DMS79 treated with DMSO at 0.1 percent for 48 hours (cell line): Measurements from ENCODE around the gene CNTN1.

ENCODE experiments used
- DNase-seq: peaks from one replicate; lab custom pipeline; 2025; lab: John Stamatoyannopoulos, UW

The CNTN1 gene

DNA sequence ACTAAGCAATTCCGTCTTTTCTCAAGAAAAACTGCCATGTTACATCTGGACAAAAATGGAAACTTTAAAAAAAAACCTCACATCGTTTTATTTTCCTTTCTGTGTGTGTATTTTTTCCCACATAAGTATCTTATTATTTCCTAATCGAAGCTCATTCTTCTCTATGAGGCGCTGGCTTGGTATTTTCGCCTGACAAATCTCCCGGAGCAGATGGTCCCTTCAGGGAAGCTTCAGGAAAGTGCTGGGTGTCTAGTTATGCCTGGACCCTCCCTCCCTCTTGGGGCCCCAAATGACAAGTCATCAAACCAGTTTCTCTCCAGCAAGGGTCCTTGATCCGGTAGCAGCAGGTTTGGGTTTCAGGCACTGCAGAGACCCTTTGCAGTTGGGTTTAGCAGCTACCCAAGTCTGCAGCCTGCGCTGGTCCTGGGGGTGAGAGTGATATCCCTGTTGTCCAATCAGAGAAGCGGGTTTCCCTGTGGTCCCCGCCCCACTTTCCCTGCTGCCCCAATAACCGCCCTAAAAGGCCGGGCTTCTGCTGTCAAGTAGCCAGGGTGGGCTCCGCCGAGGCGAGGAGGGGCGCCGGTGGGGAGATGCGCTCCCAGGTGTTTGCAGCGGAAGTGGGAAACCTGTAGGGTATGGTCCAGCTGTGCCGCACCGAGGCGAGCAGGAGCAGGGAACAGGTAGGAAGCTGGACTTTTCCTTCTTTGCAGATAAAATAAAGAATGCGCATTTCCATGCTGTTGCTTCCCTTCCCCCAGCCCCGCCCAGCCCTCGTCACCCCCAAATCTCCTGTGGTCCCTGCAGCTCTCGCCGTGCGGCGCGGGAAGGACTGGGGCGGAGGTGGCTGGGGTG lies at the start of gene CNTN1:
TSS of gene CNTN1 (plus strand) at position 527 of the 852 bp plus-strand sequence.
- no peak for DNase-seq

DNA sequence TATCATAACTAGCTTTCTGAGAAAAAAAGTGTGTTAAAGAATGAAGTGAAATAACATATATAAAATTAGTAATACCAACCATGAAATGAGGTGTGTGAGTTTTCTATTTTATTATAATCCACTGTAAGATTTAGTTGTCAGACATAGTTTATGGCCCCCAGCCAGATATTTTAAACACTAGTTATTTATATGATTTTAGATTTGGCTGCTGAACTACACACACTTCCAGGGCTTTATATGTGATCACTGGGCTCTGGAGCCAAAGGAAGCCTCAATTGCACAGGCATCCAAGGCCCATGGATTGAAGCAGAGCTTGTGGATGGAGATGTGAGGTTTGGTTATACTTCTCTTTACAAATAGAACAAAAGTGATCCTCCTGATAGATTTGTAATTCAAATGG lies 48.7 kb upstream of the CNTN1 start:
- DNase-seq: no peak

- DNase-seq: no peak
Measured at GRCh38 chr12:40643976-40644375, 48.3 kb upstream of the CNTN1 start.

DNA sequence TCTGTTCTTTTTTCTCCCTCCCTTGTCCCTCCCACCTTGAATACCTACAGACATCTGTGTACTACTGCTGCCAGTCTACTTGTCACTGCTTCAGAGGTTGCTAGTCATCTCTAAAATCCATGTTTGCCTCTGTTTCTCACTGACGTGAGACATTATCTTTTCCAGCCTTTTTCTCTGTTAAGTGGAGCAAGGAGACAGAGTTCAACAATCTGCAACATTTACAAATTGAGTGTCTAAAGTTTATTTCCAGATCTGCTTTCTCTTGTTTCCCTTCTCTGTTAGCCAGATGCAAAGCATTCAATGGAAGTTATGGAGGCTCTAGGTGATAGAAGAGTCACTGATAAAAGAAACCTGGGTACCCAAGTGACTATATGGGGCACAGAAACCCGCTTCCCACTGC lies 47.5 kb upstream of the CNTN1 start:
- DNase-seq: no peak

- DNase-seq: no peak
Measured at GRCh38 chr12:40645361-40645760, 46.9 kb upstream of the CNTN1 start.

DNA sequence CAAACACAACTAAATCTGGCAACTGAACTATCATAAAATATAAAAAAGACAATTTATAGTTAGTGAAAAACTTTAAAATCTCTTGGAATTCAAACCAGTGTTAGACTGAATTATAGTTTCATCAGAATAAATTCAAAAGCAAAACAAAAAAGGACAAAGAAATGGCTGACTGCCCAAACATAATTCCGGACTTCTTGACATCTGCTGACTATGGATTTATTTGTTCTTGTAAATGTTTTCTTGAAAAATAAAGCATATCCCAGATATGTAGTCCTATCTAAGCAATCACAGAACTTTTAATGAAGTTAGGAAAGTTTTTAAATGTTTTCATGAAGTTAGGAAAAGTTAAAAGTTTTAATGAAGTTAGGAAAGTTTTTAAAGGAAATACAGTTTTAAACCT lies 45.8 kb upstream of the CNTN1 start:
- DNase-seq: no peak

DNA sequence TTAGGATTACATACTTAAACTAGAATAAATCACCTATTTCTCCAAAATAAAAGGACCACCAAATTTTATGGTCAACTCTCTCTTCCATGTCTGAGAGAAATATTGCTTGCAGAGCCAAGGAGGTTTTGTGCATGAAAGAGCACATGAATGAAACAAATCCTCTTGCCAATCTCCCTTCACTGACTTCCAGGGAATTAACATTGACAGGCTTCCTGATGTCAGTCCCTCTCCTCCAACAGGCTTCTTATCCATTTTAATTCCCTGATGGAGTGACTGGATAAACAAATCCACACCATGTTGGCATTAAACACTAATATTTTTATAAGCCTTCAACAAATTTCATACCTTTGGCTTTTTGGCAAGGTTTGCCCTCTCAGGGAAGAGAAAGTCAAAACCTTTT lies 45.3 kb upstream of the CNTN1 start:
- no peak for DNase-seq

GRCh38 chr12:40647651-40648050 lies 44.6 kb upstream of the CNTN1 start:
- DNase-seq: no peak

DNA sequence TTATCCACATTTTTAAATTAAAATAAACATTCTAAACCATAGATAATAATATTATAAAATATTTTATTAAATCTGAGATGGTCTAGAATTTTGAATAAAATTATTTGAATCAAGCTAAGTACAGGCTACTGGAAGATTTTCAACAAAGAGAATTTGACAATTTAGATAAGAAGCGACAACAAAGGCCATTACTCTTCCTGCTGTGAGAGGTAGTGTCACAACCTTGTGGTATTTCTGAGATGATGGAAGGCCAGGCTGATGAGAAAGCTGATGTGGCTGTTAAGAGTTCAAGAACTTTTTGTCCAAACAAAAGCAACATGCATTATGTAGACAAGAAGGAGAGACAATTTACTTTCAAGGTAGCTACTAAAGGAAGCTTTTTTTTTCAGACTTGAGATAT lies 43.7 kb upstream of the CNTN1 start:
- DNase-seq: no peak

- no peak for DNase-seq
Measured at GRCh38 chr12:40650038-40650704, 42.1 kb upstream of the CNTN1 start.

GRCh38 chr12:40655451-40655850 lies 36.8 kb upstream of the CNTN1 start:
- no peak for DNase-seq

GRCh38 chr12:40662366-40662765 lies 29.9 kb upstream of the CNTN1 start:
- DNase-seq: no peak

- no peak for DNase-seq
Measured at GRCh38 chr12:40663781-40664180, 28.5 kb upstream of the CNTN1 start.

- DNase-seq: no peak
Measured at GRCh38 chr12:40668099-40668529, 24.1 kb upstream of the CNTN1 start.

GRCh38 chr12:40672741-40673271 lies 19.4 kb upstream of the CNTN1 start:
- no peak for DNase-seq

GRCh38 chr12:40681148-40681547 lies 11.1 kb upstream of the CNTN1 start:
- DNase-seq: no peak

GRCh38 chr12:40684986-40685385 lies 7.3 kb upstream of the CNTN1 start:
- DNase-seq: no peak

DNA sequence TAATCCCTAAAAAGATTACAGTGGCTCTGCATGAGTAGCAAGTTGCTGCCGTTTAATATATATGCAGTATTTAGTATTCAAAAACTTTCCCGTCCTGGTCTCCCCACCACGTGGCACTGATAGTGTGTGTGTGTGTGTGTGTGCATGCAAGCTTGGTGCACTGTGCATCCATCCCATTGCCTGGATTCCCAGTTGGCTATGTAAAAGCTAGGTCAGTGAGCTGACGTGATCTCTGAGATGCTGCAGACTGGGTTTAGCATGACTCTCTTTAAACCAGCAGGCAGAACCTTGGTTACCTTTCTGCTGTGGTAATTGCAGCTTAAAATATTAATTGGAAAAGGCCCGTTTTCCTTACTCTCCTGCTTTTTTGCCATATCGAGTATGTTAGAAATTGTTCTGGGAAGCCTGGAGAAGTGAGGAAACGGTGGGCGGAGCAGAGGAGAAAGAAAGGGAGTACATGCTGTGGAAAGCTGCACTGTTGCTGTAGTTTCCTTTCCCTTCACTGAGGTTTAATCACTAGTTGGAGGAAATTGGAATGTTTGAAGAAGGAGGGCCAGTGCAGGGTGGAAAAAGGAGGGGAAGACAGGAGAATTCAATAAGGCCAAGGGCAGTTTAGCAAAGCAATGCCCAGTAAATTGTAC lies 4.0 kb upstream of the CNTN1 start:
- DNase-seq: no peak

DNA sequence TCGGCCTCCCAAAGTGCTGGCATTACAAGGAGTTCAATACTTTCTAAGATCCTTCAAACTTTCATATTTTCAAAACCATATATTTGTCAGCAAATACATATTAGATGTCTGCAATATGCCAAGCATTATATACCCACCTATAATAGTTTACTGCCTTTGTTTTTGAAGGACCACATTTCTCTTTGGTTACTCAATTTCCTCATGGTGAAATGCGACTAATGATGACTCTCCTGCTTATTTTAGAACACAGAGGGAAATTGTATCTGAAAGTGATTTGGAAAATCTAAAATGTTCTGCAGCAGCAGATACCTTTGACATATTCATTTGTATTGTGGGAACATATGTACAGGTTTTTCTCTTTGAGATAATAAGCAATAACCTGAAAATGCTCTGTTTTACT lies 2.7 kb upstream of the CNTN1 start:
- no peak for DNase-seq

GRCh38 chr12:40692765-40693206 lies 547 bp downstream of the CNTN1 start:
- DNase-seq: no peak

- no peak for DNase-seq
Measured at GRCh38 chr12:40693207-40693821, 1.1 kb downstream of the CNTN1 start.

GRCh38 chr12:40697566-40698259 lies 5.5 kb downstream of the CNTN1 start:
- no peak for DNase-seq
